Endothelial cell of umbilical vein (primary cell): ENCODE measurements around the gene LBHD2. TPM values are rescaled to one million over a fixed set of nuclear protein-coding genes. Genes with fewer than 3 reads are reported as not detected.

Source experiments
- BruUV-seq: library from RNA; stranded (reverse); fragments of 400-500 nt; replicated peaks from 2 replicates; lab custom pipeline; 2021; lab: Mats Ljungman, UMichigan
- CTCF ChIA-PET: fragments of 300-600, 350-600 bp; sonication (Branson Sonifier 250); formaldehyde crosslinking; loops from one replicate; lab custom pipeline; 2021; ENCODE audit warnings: antibody characterized with exemption, inconsistent platforms; lab: Charles Lee
- POLR2A ChIA-PET: fragments of 300-600, 350-600 bp; sonication (Branson Sonifier 250); formaldehyde crosslinking; loops from one replicate; lab custom pipeline; 2021; ENCODE audit warnings: antibody characterized with exemption, inconsistent platforms; lab: Charles Lee
- DNase-seq: peaks from one replicate; pipeline ENCODE4 v3.0.0-alpha.2; 2011; ENCODE audit warnings: low read depth, low spot score
- FAIRE-seq: peaks from 2 replicates; lab custom pipeline; 2011; peaks lifted over from hg19 to GRCh38; lab: Jason Lieb, UNC
- H2AFZ ChIP-seq: 2 replicates; pipeline ENCODE4 v1.6.0; 2012; ENCODE audit warnings: low read depth, low read length, control low read depth, inconsistent platforms
- H3K27ac ChIP-seq: 2 replicates; pipeline ENCODE4 v1.5.1; 2011; ENCODE audit warnings: low read depth, mild to moderate bottlenecking, control low read depth, low read length, moderate library complexity; ENCODE audit not compliant: insufficient read depth
- H3K27me3 ChIP-seq, 2 experiments: 2 replicates each; pipeline versions ENCODE4 v1.6.0 to v1.6.1; 2011; ENCODE audit warnings: low read length in 2 of 2, mixed read lengths in 1 of 2; ENCODE audit not compliant: control insufficient read depth in 2 of 2, insufficient read depth in 2 of 2
- H3K36me3 ChIP-seq, 2 experiments: 2 replicates in 1 of 2; 3 replicates in 1 of 2; pipeline ENCODE4 v1.5.1; 2011; ENCODE audit warnings: low read length in 2 of 2, mild to moderate bottlenecking in 1 of 2, moderate library complexity in 1 of 2; ENCODE audit not compliant: control insufficient read depth in 2 of 2, insufficient read depth in 2 of 2; ENCODE audit errors: extremely low read depth in 1 of 2
- H3K4me1 ChIP-seq: 3 replicates; pipeline ENCODE4 v1.5.1; 2011; ENCODE audit warnings: mild to moderate bottlenecking, low read length; ENCODE audit not compliant: control insufficient read depth, insufficient read depth; ENCODE audit errors: extremely low read depth
- H3K4me2 ChIP-seq: 2 replicates; pipeline ENCODE4 v1.6.1; 2011; ENCODE audit warnings: low read length, control low read depth, mixed read lengths; ENCODE audit not compliant: insufficient read depth
- H3K4me3 ChIP-seq, 3 experiments: fragments of 200-600 bp in 1 of 3; sonication (generic), shearing (Covaris generic) in 1 of 3; replicated peaks in 1 of 3; 2 replicates each; pipeline ENCODE4 v1.5.1; 2011 to 2016; ENCODE audit warnings: control low read depth in 3 of 3, low read length in 3 of 3, mild to moderate bottlenecking in 2 of 3, inconsistent platforms in 1 of 3, low read depth in 1 of 3, moderate library complexity in 1 of 3; ENCODE audit not compliant: insufficient read depth in 1 of 3
- H3K79me2 ChIP-seq: 2 replicates; pipeline ENCODE4 v1.6.0; 2012; ENCODE audit warnings: low read length, inconsistent platforms; ENCODE audit not compliant: control insufficient read depth, insufficient read depth
- H3K9ac ChIP-seq: replicated peaks from 2 replicates; pipeline ENCODE3; 2011; ENCODE audit warnings: low read length, control low read depth; ENCODE audit not compliant: insufficient read depth; ENCODE audit errors: extremely low read depth
- H3K9me1 ChIP-seq: replicated peaks from 3 replicates; pipeline ENCODE4 v1.6.0; 2011; ENCODE audit warnings: mild to moderate bottlenecking, low read length; ENCODE audit not compliant: control insufficient read depth, insufficient read depth; ENCODE audit errors: extremely low read depth
- H3K9me3 ChIP-seq: replicated peaks from 2 replicates; pipeline ENCODE4 v1.5.1; 2012; ENCODE audit warnings: low read length, inconsistent platforms; ENCODE audit not compliant: control insufficient read depth, insufficient read depth
- H4K20me1 ChIP-seq: replicated peaks from 2 replicates; pipeline ENCODE3; 2011; ENCODE audit warnings: mild to moderate bottlenecking, low read length; ENCODE audit not compliant: control insufficient read depth, insufficient read depth; ENCODE audit errors: extremely low read depth
- CTCF ChIP-seq, 2 donors: IDR thresholded peaks; 1 replicate in 1 of 2; 2 replicates in 1 of 2; pipeline ENCODE4 v1.5.1; 2011; ENCODE audit warnings: low read length in 2 of 2, mild to moderate bottlenecking in 2 of 2, moderate library complexity in 2 of 2, control low read depth in 1 of 2, inconsistent platforms in 1 of 2, low read depth in 1 of 2; ENCODE audit not compliant: insufficient read depth in 1 of 2; ENCODE audit errors: extremely low read depth in 1 of 2
- EZH2 ChIP-seq: IDR thresholded peaks from 2 replicates; pipeline ENCODE4 v1.6.1; 2012; ENCODE audit warnings: borderline replicate concordance, low read depth, mild to moderate bottlenecking, moderate library complexity, low read length, inconsistent platforms; ENCODE audit not compliant: severe bottlenecking
- FOS ChIP-seq: IDR thresholded peaks from 2 replicates; pipeline ENCODE4 v1.6.1; 2011; ENCODE audit warnings: mild to moderate bottlenecking, low read length, moderate library complexity, borderline replicate concordance; ENCODE audit not compliant: insufficient read depth
- GATA2 ChIP-seq: IDR thresholded peaks from 2 replicates; pipeline ENCODE4 v1.7.0; 2011; ENCODE audit warnings: low read depth, mild to moderate bottlenecking, moderate library complexity, mixed read lengths, low read length; ENCODE audit not compliant: insufficient read length, insufficient read depth
- JUN ChIP-seq: IDR thresholded peaks from 2 replicates; pipeline ENCODE4 v1.6.1; 2011; ENCODE audit warnings: borderline replicate concordance, low read depth; ENCODE audit not compliant: insufficient read length, insufficient read depth
- MYC ChIP-seq: IDR thresholded peaks from one replicate; pipeline ENCODE4 v1.6.1; 2011; ENCODE audit warnings: mild to moderate bottlenecking, low read depth, low read length
- POLR2A ChIP-seq: IDR thresholded peaks from 2 replicates; pipeline ENCODE4 v1.6.1; 2012; ENCODE audit warnings: low read depth, mild to moderate bottlenecking, control low read depth, low read length
- POLR2AphosphoS5 ChIP-seq: IDR thresholded peaks from 2 replicates; pipeline ENCODE4 v1.6.1; 2012; ENCODE audit warnings: low read depth, mild to moderate bottlenecking, control low read depth, low read length, moderate library complexity; ENCODE audit not compliant: insufficient read depth
- dilution Hi-C: fragments of 300-500 bp; cut with MboI; formaldehyde crosslinking; loops from one replicate; pipeline ENCODE4 v1.15.0; 2019; ENCODE audit warnings: low sequenced_read_pairs; ENCODE audit not compliant: extremely low pct_ligation_motif_present
- intact Hi-C: fragments of 100-400 bp; cut with micrococcal nuclease; formaldehyde crosslinking; loops from one replicate; pipeline ENCODE4 v1.10.0; 2022
- polyA plus RNA-seq, 4 experiments: library from polyadenylated mRNA; depleted of rRNA in 3 of 4; stranded (reverse) in 3 of 4; unstranded in 1 of 4; fragments of >200 nt; gene quantifications; 2 replicates each; pipeline versions ENCODE4 v1.2.1 to v1.2.3, GENCODE V29; 2011 to 2012; ENCODE audit warnings: missing spikeins in 1 of 4
- total RNA-seq: library from RNA; stranded (reverse); gene quantifications from 2 replicates; pipeline ENCODE4 v1.2.3, GENCODE V29; 2021
- TF ChIP-seq, protein P1 (sequence below): IDR thresholded peaks from 2 replicates; pipeline ENCODE4 v1.6.1; 2011; ENCODE audit not compliant: insufficient read depth, insufficient read length

The LBHD2 gene
- total and polyA plus RNA-seq, 2 donors (not counting 3 experiments of a cell fraction or from before 2014, with no cell fraction given), result not detected

- DNase-seq, result no peak
- no peak overlapping the region for H3K27ac ChIP-seq
- no peaks in the 10 kb centered on the region for H3K79me2 ChIP-seq
- no peaks in the 10 kb centered on the region for H4K20me1 ChIP-seq
- no peak overlapping the region for H2AFZ ChIP-seq
- H3K36me3 ChIP-seq, result peaks cover 0 to 6% of the 10 kb centered on the region in 2 experiments
- no TSS peak for BruUV-seq
- no peaks in the 10 kb centered on the region for H3K27me3 ChIP-seq
- dilution Hi-C loops (no loop called here), intact Hi-C loops (loop anchor here (10.0 kb wide), 1 partner anchor 259 kb away; the partner anchor contains the start of gene MARK3)
- TF ChIP-seq EZH2 (no peak), POLR2A (no peak)
- H3K4me3 ChIP-seq, result no peak overlapping the region
- POLR2A ChIA-PET, result no interaction called here
- peaks cover 33% of the 10 kb centered on the region for H3K4me1 ChIP-seq
- FAIRE-seq, result no peak
- CTCF ChIA-PET, result interaction anchor here (1.3 to 6.9 kb wide), 5 partner anchors 7 to 59 kb away, joined by 3 to 86 read pairs (median 6); no protein-coding TSS in a partner anchor
- no peak overlapping the region for H3K4me2 ChIP-seq
- no peaks in the 10 kb centered on the region for H3K9me1 ChIP-seq
- H3K9ac ChIP-seq, result no peak overlapping the region
- no peaks in the 10 kb centered on the region for H3K9me3 ChIP-seq
Observed at GRCh38 chr14:103125098-103126070, 41.4 kb downstream of the LBHD2 start.

DNA sequence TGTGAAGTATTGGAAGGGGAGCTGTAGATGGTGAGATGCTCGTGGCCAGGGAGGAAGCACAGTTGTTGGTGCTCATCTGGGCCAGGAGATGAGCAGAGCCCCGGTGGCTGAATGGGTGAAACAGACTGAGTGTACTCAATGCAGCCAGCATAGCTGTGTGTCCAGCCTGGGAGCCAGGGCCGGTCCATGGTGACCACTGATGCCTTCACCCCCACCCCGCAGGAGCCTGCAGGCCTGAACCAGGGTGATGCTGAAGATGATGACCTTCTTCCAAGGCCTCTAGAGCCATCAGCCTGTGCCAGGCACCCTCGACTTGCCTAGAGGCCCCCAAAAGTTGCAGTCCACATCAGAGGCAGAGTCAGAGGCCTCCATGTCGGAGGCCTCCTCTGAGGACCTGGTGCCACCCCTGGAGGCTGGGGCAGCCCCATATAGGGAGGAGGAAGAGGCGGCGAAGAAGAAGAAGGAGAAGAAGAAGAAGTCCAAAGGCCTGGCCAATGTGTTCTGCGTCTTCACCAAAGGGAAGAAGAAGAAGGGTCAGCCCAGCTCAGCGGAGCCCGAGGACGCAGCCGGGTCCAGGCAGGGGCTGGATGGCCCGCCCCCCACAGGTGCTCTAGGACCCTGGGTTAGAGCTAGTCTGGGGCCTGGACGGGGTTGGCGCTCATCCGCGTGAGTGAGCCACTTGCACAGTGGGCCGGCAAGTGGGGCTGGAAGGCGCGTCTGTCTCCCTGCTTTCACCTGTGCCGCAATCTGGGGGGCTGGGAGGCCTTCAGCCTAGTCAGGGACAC is 42.3 kb downstream of the LBHD2 start:
- DNase-seq (no peak), FAIRE-seq (no peak)
- no peaks in the 10 kb centered on the region for H3K79me2 ChIP-seq
- H3K27ac ChIP-seq, result no peak overlapping the region
- dilution Hi-C loops, result no loop called here
- peaks cover 35% of the 10 kb centered on the region for H3K4me1 ChIP-seq
- ChIA-PET POLR2A (interaction anchor here (0.9 kb wide), 1 partner anchor 22 kb away, joined by 3 read pairs; no protein-coding TSS in a partner anchor), CTCF (interaction anchor here (0.7 to 6.9 kb wide), 12 partner anchors 8 to 166 kb away, joined by 4 to 86 read pairs (median 6); no protein-coding TSS in a partner anchor)
- H3K9ac ChIP-seq, result no peak overlapping the region
- H2AFZ ChIP-seq, result no peak overlapping the region
- H4K20me1 ChIP-seq, result no peaks in the 10 kb centered on the region
- H3K27me3 ChIP-seq, result no peaks in the 10 kb centered on the region
- no peak overlapping the region for H3K4me2 ChIP-seq
- BruUV-seq, result no TSS peak
- intact Hi-C loops, result loop anchor here (10.0 kb wide), 1 partner anchor 259 kb away; the partner anchor contains the start of gene MARK3
- H3K4me3 ChIP-seq, result no peak overlapping the region
- H3K9me3 ChIP-seq, result no peaks in the 10 kb centered on the region
- H3K36me3 ChIP-seq, result peaks cover 0 to 10% of the 10 kb centered on the region in 2 experiments
- no peaks in the 10 kb centered on the region for H3K9me1 ChIP-seq
- TF ChIP-seq, protein P1, sequence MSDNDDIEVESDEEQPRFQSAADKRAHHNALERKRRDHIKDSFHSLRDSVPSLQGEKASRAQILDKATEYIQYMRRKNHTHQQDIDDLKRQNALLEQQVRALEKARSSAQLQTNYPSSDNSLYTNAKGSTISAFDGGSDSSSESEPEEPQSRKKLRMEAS, result no peak
- TF ChIP-seq POLR2A (no peak), MYC (no peak), EZH2 (no peak), CTCF (IDR thresholded peaks at IDR 0.05; ENCODE audit: extremely low read depth in 1 of 2, insufficient read depth in 1 of 2, low read depth in 1 of 2, low read length in 2 of 2) (no peak), JUN (no peak), GATA2 (no peak), FOS (no peak), POLR2AphosphoS5 (no peak)
